HEK293T (cell line): ENCODE data around the gene ARVCF.

Experiments used
- CTBP1 ChIP-seq: fragments of 450-650 bp; IDR thresholded peaks from 2 replicates; pipeline ENCODE4 v1.6.1; 2016; ENCODE audit warnings: borderline replicate concordance
- ELF4 ChIP-seq: fragments of 450-650 bp; IDR thresholded peaks from 2 replicates; pipeline ENCODE4 v1.6.1; 2017; ENCODE audit warnings: antibody characterized with exemption
- FOXA1 ChIP-seq: fragments of 450-650 bp; IDR thresholded peaks from 2 replicates; pipeline ENCODE4 v1.6.1; 2016; ENCODE audit warnings: mild to moderate bottlenecking
- HDGF ChIP-seq: fragments of 450-650 bp; IDR thresholded peaks from 2 replicates; pipeline ENCODE4 v1.6.1; 2017; ENCODE audit warnings: antibody characterized with exemption, borderline replicate concordance
- L3MBTL2 ChIP-seq: fragments of 450-650 bp; conservative IDR thresholded peaks from 2 replicates; pipeline ENCODE4 v1.6.1; 2016; ENCODE audit warnings: mild to moderate bottlenecking
- LEF1 ChIP-seq: fragments of 450-650 bp; IDR thresholded peaks from 2 replicates; pipeline ENCODE4 v1.6.1; 2017; ENCODE audit warnings: mild to moderate bottlenecking, borderline replicate concordance
- SP1 ChIP-seq: fragments of 450-650 bp; IDR thresholded peaks from 2 replicates; pipeline ENCODE4 v1.6.1; 2017
- TARDBP ChIP-seq: fragments of 450-650 bp; IDR thresholded peaks from 2 replicates; pipeline ENCODE4 v1.6.1; 2016

DNA sequence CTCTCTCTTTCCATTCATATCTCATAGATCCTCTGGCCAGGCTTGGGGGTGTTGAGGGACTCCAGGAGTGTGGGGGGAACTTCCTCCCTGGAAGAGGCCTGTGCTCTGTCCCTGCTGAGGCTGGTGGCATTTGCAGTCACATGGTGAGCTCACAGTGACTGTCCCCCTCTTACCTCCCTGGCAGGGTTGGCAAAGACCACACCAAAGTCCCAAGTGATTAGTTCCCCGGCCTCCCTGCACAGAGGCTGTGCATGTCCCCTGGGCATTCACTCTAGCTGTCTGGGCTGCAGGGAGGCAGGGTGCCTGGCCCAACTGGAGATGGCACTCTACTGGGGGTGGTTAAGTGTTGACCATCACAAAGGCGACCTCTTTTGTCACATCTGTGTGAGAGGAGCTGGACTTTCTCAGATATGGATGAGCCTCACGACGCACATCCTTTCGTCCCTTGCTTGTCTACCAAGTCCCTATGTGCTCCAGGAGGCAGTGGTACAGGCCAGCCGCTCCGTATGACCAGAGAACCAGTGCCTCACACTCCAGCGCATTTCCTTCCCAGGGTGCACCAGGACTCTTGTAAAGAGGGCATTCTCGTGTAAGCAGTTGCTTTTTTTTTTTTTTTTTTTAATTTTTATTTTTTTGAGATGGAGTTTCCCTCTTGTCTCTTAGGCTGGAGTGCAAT lies 13.1 kb upstream of the ARVCF start:
- TF ChIP-seq TARDBP, result no peak
- no peak for TF ChIP-seq HDGF
- no peak for TF ChIP-seq FOXA1
- TF ChIP-seq LEF1, result no peak
- TF ChIP-seq L3MBTL2, result no peak
- TF ChIP-seq CTBP1, result no peak
- TF ChIP-seq SP1, result no peak
- no peak for TF ChIP-seq ELF4
